GM12891 (cell line): Measurements from ENCODE around the gene AKR1D1.

Source experiments
- POLR2A ChIP-seq: IDR thresholded peaks from 2 replicates; pipeline ENCODE4 v1.6.1; 2011; ENCODE audit warnings: low read depth, low read length, control low read depth
- POLR2AphosphoS5 ChIP-seq: IDR thresholded peaks from 2 replicates; pipeline ENCODE4 v1.6.1; 2011; ENCODE audit warnings: low read depth, low read length, control low read depth
- POU2F2 ChIP-seq: IDR thresholded peaks from 2 replicates; pipeline ENCODE4 v1.6.1; 2011; ENCODE audit warnings: low read depth, mild to moderate bottlenecking, control low read depth, low read length, moderate library complexity

DNA sequence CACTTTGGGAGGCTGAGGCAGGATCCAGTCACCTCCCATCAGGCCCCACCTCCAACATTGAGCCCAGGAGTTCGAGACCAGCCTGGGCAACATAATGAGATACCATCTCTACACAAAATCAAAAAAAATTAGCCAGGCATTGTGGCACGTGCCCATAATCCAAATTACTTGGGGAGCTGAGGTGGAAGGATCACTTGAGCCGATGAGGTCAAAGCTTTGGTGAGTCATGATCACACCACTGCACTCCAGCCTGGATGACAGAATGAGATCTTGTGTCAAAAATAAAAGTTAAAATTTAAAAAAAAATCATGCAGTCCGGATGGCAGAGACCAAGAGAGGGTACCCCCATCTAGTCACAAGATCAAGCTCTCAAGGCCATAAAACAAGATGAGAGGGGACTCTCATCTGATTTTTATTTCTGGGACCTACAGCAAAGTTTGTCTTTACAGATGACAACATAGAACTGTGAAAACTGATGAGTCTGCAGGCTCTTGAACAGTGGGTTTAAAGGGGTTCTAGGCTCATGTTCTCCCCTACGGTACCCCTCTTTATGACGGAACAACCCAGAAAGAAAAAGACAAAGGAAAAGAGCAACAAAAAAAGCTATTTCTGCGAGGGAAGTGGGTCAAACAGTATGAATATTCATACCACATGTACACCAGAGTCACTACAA, 45.4 kb upstream of the AKR1D1 start:
- TF ChIP-seq POLR2A (no peak), POU2F2 (no peak), POLR2AphosphoS5 (no peak)
